Measurements from ENCODE around the gene CDKN1A.
"Not testable (repeated sequence)": the region's sequence is repeated elsewhere in the genome, so short reads cannot be mapped to it uniquely, and the experiment has no call there.

The CDKN1A gene

GRCh38 chr6:36651659-36652379 lies 26.7 kb upstream of the CDKN1A start:
- H3K18ac ChIP-seq (ENCODE audit: low read length) = no peak overlapping the region
- H4K12ac ChIP-seq (ENCODE audit: low read depth, low read length) = no peak overlapping the region
- H3K27me3 ChIP-seq (ENCODE audit: insufficient read depth, low read length) = no peaks in the 10 kb centered on the region

DNA sequence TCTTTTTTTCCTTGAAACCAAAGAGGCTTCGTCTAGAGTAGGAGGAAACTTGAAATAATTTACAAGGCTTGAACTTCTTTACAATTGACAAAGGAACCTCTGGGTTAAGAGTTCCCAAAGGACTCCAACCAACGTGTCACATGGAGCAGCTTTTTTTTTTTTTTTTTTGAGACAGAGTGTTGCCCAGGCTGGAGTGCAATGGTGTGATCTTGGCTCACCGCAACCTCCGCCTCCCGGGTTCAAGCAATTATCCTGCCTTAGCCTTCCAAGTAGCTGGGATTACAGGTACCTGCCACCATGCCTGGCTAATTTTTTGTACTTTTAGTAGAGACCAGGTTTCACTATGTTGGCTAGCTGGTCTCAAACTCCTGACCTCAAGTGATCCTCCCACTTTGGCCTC lies 24.0 kb upstream of the CDKN1A start:
- not testable (repeated sequence) for H3K18ac ChIP-seq (ENCODE audit: low read length); H3K4me2 ChIP-seq (ENCODE audit: low read length); H3K9ac ChIP-seq (ENCODE audit: low read length); H3K23ac ChIP-seq (ENCODE audit: low read length); H2BK5ac ChIP-seq (ENCODE audit: low read depth, low read length, poor library complexity); DNase-seq; H3K27me3 ChIP-seq (ENCODE audit: insufficient read depth, low read length); H3K4me3 ChIP-seq (ENCODE audit: low read depth, low read length); H3K79me2 ChIP-seq (ENCODE audit: control insufficient read depth, insufficient read depth, low read length, poor library complexity); H4K91ac ChIP-seq (ENCODE audit: low read depth, low read length); H3K14ac ChIP-seq (ENCODE audit: low read length); H4K8ac ChIP-seq (ENCODE audit: low read depth, low read length); H2AFZ ChIP-seq (ENCODE audit: insufficient read depth, low read length, poor library complexity); H3K27ac ChIP-seq (ENCODE audit: low read depth, low read length); H4K12ac ChIP-seq (ENCODE audit: low read depth, low read length); H3K4me1 ChIP-seq (ENCODE audit: control insufficient read depth in 1 of 2, insufficient read depth in 2 of 2, low read length in 2 of 2); H2BK12ac ChIP-seq (ENCODE audit: low read length); H3K9me3 ChIP-seq (ENCODE audit: insufficient read depth, low read depth, low read length); H3K79me1 ChIP-seq (ENCODE audit: low read length); H2AK5ac ChIP-seq (ENCODE audit: low read length); H2BK120ac ChIP-seq (ENCODE audit: insufficient read depth, low read length, poor library complexity); H3K36me3 ChIP-seq (ENCODE audit: control insufficient read depth in 1 of 2, insufficient read depth in 2 of 2, low read length in 2 of 2); H3K4ac ChIP-seq (ENCODE audit: low read depth, low read length)
- no CpG with 5 or more reads among the region's 5 CpGs for WGBS (ENCODE audit: extremely low coverage, insufficient coverage, insufficient read length)

More at GRCh38 chr6:36651659-36652379, 26.7 kb upstream of the CDKN1A start:
- no peak for DNase-seq
- no peaks in the 10 kb centered on the region for H3K36me3 ChIP-seq (ENCODE audit: control insufficient read depth in 1 of 2, insufficient read depth in 2 of 2, low read length in 2 of 2)
- no peak overlapping the region for H4K8ac ChIP-seq (ENCODE audit: low read depth, low read length)
- H3K9me3 ChIP-seq (ENCODE audit: insufficient read depth, low read depth, low read length) = no peaks in the 10 kb centered on the region
- no peak overlapping the region for H4K91ac ChIP-seq (ENCODE audit: low read depth, low read length)
- H3K23ac ChIP-seq (ENCODE audit: low read length) = no peak overlapping the region
- no peak overlapping the region for H2AK5ac ChIP-seq (ENCODE audit: low read length)
- H2BK12ac ChIP-seq (ENCODE audit: low read length) = no peak overlapping the region
- no peaks in the 10 kb centered on the region for H3K79me1 ChIP-seq (ENCODE audit: low read length)
- peaks cover 0 to 3% of the 10 kb centered on the region in 2 experiments for H3K4me1 ChIP-seq (ENCODE audit: control insufficient read depth in 1 of 2, insufficient read depth in 2 of 2, low read length in 2 of 2)
- no peak overlapping the region for H3K9ac ChIP-seq (ENCODE audit: low read length)
- no peak overlapping the region for H3K14ac ChIP-seq (ENCODE audit: low read length)
- no peak overlapping the region for H2AFZ ChIP-seq (ENCODE audit: insufficient read depth, low read length, poor library complexity)
- no peak overlapping the region for H2BK120ac ChIP-seq (ENCODE audit: insufficient read depth, low read length, poor library complexity)
- no peak overlapping the region for H2BK5ac ChIP-seq (ENCODE audit: low read depth, low read length, poor library complexity)
- H3K79me2 ChIP-seq (ENCODE audit: control insufficient read depth, insufficient read depth, low read length, poor library complexity) = no peaks in the 10 kb centered on the region
- no peak overlapping the region for H3K27ac ChIP-seq (ENCODE audit: low read depth, low read length)
- no CpG with 5 or more reads among the region's 11 CpGs for WGBS (ENCODE audit: extremely low coverage, insufficient coverage, insufficient read length)
- H3K4me3 ChIP-seq (ENCODE audit: low read depth, low read length) = no peak overlapping the region
- no peak overlapping the region for H3K4ac ChIP-seq (ENCODE audit: low read depth, low read length)
- H3K4me2 ChIP-seq (ENCODE audit: low read length) = no peak overlapping the region

GRCh38 chr6:36655085-36655724 lies 23.3 kb upstream of the CDKN1A start:
- no CpG with 5 or more reads among the region's 6 CpGs for WGBS (ENCODE audit: extremely low coverage, insufficient coverage, insufficient read length)
- no peaks in the 10 kb centered on the region for H3K9me3 ChIP-seq (ENCODE audit: insufficient read depth, low read depth, low read length)

DNA sequence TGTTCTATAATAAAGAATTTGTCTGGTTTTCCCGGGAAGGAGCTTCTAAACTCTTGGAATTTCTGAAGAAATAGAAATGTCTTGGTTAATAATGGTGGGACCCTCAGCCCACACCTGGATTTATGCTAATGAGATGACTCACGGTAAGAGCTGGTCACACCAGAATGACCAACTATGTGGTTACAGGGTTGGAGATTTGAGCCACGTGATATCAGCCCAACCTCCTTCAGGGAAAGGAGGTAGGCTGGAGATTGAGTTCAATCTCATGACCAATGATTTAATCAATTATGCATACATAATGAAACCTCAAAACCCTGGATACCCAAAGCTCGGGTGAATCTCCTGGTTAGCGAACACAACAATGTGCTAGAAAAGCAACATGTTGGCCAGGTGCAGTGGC lies 22.1 kb upstream of the CDKN1A start:
- Histone ChIP-seq H3K36me3 (ENCODE audit: control insufficient read depth in 1 of 2, insufficient read depth in 2 of 2, low read length in 2 of 2) (no peaks in the 10 kb centered on the region), H4K8ac (ENCODE audit: low read depth, low read length) (no peak overlapping the region), H3K27ac (ENCODE audit: low read depth, low read length) (no peak overlapping the region), H3K23ac (ENCODE audit: low read length) (no peak overlapping the region), H3K4me1 (ENCODE audit: control insufficient read depth in 1 of 2, insufficient read depth in 2 of 2, low read length in 2 of 2) (peaks cover 4 to 7% of the 10 kb centered on the region in 2 experiments), H3K9me3 (ENCODE audit: insufficient read depth, low read depth, low read length) (peaks cover 3% of the 10 kb centered on the region), H2AFZ (ENCODE audit: insufficient read depth, low read length, poor library complexity) (no peak overlapping the region), H3K4me2 (ENCODE audit: low read length) (no peak overlapping the region), H4K91ac (ENCODE audit: low read depth, low read length) (no peak overlapping the region), H2BK5ac (ENCODE audit: low read depth, low read length, poor library complexity) (no peak overlapping the region), H3K4ac (ENCODE audit: low read depth, low read length) (no peak overlapping the region), H2BK120ac (ENCODE audit: insufficient read depth, low read length, poor library complexity) (peak overlapping the region; percentile 24), H3K79me2 (ENCODE audit: control insufficient read depth, insufficient read depth, low read length, poor library complexity) (no peaks in the 10 kb centered on the region), H3K18ac (ENCODE audit: low read length) (no peak overlapping the region), H3K14ac (ENCODE audit: low read length) (no peak overlapping the region), H2BK12ac (ENCODE audit: low read length) (no peak overlapping the region), H4K12ac (ENCODE audit: low read depth, low read length) (no peak overlapping the region), H3K27me3 (ENCODE audit: insufficient read depth, low read length) (no peaks in the 10 kb centered on the region), H2AK5ac (ENCODE audit: low read length) (no peak overlapping the region), H3K9ac (ENCODE audit: low read length) (no peak overlapping the region), H3K79me1 (ENCODE audit: low read length) (no peaks in the 10 kb centered on the region), H3K4me3 (ENCODE audit: low read depth, low read length) (no peak overlapping the region)
- no CpG with 5 or more reads among the region's 5 CpGs for WGBS (ENCODE audit: extremely low coverage, insufficient coverage, insufficient read length)
- DNase-seq = peak; percentile 77 to 92

More at GRCh38 chr6:36655085-36655724, 23.3 kb upstream of the CDKN1A start:
- Histone ChIP-seq H4K91ac (ENCODE audit: low read depth, low read length) (no peak overlapping the region), H3K79me1 (ENCODE audit: low read length) (no peaks in the 10 kb centered on the region), H2BK5ac (ENCODE audit: low read depth, low read length, poor library complexity) (no peak overlapping the region), H3K9ac (ENCODE audit: low read length) (no peak overlapping the region), H3K4me1 (ENCODE audit: control insufficient read depth in 1 of 2, insufficient read depth in 2 of 2, low read length in 2 of 2) (no peaks in the 10 kb centered on the region), H3K18ac (ENCODE audit: low read length) (no peak overlapping the region), H2AK5ac (ENCODE audit: low read length) (no peak overlapping the region), H2BK12ac (ENCODE audit: low read length) (no peak overlapping the region), H4K12ac (ENCODE audit: low read depth, low read length) (no peak overlapping the region), H3K4ac (ENCODE audit: low read depth, low read length) (no peak overlapping the region), H3K27ac (ENCODE audit: low read depth, low read length) (no peak overlapping the region), H3K4me2 (ENCODE audit: low read length) (no peak overlapping the region), H3K14ac (ENCODE audit: low read length) (no peak overlapping the region), H3K27me3 (ENCODE audit: insufficient read depth, low read length) (no peaks in the 10 kb centered on the region), H3K36me3 (ENCODE audit: control insufficient read depth in 1 of 2, insufficient read depth in 2 of 2, low read length in 2 of 2) (no peaks in the 10 kb centered on the region), H3K23ac (ENCODE audit: low read length) (no peak overlapping the region), H2AFZ (ENCODE audit: insufficient read depth, low read length, poor library complexity) (no peak overlapping the region), H2BK120ac (ENCODE audit: insufficient read depth, low read length, poor library complexity) (no peak overlapping the region), H3K79me2 (ENCODE audit: control insufficient read depth, insufficient read depth, low read length, poor library complexity) (no peaks in the 10 kb centered on the region), H3K4me3 (ENCODE audit: low read depth, low read length) (no peak overlapping the region), H4K8ac (ENCODE audit: low read depth, low read length) (no peak overlapping the region)
- DNase-seq = peak in 1 of 2 donors; percentile 20

Measured in trophoblast cell (in vitro differentiated cells and primary cell).